ENCODE data around the gene C1RL.

Gene C1RL

DNA sequence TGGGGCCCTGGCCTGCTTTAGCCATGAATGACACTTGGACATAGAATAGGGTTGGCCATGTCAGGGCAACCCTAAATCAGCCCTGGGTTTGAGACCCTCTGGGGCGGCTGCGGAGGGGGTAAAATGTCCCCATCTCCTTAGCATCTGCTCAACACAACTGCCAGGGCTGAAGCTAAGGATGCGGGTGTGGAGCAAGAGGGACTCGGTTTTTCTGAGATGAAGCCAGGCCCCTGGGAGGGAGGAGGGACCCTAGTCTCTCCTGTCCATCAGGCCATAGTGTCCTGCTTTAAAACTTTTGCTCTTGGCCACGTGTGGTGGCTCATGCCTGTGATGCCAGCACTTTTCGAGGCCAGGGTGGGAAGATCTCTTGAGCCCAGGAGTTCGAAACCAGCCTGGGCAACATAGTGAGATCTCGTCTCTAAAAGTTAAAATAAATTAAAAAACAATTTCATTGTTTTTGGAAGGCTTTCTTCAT lies 16.0 kb downstream of the C1RL start:
- no peak overlapping the region for H3K4me3 ChIP-seq (ENCODE audit: low read depth, low read length)
- TF ChIP-seq, protein P1, sequence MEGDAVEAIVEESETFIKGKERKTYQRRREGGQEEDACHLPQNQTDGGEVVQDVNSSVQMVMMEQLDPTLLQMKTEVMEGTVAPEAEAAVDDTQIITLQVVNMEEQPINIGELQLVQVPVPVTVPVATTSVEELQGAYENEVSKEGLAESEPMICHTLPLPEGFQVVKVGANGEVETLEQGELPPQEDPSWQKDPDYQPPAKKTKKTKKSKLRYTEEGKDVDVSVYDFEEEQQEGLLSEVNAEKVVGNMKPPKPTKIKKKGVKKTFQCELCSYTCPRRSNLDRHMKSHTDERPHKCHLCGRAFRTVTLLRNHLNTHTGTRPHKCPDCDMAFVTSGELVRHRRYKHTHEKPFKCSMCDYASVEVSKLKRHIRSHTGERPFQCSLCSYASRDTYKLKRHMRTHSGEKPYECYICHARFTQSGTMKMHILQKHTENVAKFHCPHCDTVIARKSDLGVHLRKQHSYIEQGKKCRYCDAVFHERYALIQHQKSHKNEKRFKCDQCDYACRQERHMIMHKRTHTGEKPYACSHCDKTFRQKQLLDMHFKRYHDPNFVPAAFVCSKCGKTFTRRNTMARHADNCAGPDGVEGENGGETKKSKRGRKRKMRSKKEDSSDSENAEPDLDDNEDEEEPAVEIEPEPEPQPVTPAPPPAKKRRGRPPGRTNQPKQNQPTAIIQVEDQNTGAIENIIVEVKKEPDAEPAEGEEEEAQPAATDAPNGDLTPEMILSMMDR (IDR thresholded peaks at IDR 0.05; ENCODE audit: borderline replicate concordance, insufficient read depth, low read depth, low read length), result no peak

DNA sequence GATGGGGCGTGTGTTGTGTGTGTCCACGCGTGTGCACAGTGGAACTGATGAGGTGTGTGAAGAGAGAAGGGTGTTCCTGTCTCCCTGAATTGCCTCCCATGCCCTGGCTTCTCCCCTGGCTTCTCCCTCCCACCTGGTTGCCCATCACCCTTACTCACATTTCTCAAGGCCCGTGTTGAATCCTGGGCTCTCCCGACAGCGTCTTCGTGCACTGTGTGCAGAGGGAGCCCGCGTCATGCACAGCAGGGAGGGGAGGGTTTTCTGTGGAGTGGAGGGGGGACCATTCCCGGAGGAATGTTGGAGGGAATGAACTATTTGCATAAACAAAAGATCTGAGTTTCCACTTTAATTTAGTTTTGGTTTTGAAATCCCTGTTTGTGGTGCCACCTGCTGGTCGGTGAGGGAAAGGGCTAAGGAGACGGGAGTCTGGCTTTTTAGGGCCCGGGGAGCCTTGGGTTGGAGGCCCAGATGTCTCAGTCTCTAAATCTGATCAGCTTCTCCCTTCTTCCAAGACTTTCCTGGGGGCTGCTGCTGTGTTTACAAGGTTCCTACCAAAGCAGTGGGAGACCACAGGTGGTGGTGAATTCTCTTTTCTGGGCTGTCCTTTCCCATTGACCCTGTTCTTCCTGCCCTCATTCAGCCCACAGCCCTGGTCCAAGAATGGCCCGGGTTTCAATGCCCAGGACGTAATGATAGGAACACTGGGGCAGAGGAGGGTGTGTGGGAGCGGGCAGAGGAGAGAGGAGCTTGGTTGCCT lies 16.6 kb downstream of the C1RL start, which contains the start of gene C1R:
C1R (minus strand) TSS at position 217 of the 757 bp plus-strand sequence; CDS start at position 160, 57 bp downstream.
- TF ChIP-seq, protein P1 (IDR thresholded peaks at IDR 0.05; ENCODE audit: borderline replicate concordance, insufficient read depth, low read depth, low read length), result peak; percentile 82
- peak within 1 kb of the TSS; percentile 26 for H3K4me3 ChIP-seq (ENCODE audit: low read depth, low read length)

DNA sequence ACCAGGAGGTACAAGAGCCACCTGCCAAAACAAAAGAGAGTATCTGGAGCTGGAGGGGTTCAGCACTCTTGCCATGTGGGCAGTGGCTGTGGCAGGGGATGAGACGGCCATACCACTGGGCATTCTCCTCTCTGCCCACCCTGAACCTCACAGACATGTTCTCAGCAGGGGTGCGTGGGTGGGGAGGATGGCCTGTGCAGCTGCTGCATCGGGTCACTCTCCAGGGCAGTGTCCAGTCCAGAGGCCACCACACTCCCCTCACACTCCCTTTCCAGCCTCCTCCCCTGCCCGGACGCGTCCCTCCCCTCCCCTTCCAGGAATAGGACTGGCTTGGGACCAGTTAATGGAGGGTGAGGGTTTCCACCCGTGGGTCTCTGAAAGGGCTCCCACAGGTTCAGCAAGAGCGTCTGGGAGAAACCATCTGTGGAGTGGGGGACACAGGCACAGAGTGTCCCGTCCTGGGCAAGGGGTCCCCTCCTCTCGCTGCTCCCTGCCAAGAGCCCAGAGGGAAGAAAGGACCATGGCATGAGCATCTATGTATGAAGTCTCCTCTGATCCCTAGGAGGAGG lies 17.3 kb downstream of the C1RL start:
- TF ChIP-seq, protein P1 (IDR thresholded peaks at IDR 0.05; ENCODE audit: borderline replicate concordance, insufficient read depth, low read depth, low read length), result no peak
- peak overlapping the region; percentile 26 for H3K4me3 ChIP-seq (ENCODE audit: low read depth, low read length)

DNA sequence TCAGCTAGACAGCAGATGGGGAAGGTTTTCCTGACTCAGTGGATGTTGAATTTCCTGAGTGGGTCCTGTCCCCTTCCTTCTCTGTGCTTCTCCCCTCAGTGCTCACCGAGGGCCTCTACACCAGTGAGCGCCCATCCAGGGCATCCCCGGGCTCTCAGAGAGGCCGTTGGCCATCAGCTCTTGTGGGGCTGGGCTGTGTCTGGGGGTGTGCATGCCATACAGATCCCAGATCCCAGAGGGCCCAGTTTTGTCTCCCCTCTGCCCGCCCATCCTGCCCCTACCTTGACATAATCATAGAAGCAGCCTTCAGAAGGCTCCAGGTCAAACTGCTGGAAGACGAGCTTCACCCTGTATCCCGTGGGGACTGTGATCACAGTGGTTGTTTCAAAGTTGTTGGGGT lies 17.8 kb downstream of the C1RL start:
- TF ChIP-seq, protein P1 (IDR thresholded peaks at IDR 0.05; ENCODE audit: borderline replicate concordance, insufficient read depth, low read depth, low read length), result no peak
- H3K4me3 ChIP-seq (ENCODE audit: low read depth, low read length), result no peak overlapping the region

DNA sequence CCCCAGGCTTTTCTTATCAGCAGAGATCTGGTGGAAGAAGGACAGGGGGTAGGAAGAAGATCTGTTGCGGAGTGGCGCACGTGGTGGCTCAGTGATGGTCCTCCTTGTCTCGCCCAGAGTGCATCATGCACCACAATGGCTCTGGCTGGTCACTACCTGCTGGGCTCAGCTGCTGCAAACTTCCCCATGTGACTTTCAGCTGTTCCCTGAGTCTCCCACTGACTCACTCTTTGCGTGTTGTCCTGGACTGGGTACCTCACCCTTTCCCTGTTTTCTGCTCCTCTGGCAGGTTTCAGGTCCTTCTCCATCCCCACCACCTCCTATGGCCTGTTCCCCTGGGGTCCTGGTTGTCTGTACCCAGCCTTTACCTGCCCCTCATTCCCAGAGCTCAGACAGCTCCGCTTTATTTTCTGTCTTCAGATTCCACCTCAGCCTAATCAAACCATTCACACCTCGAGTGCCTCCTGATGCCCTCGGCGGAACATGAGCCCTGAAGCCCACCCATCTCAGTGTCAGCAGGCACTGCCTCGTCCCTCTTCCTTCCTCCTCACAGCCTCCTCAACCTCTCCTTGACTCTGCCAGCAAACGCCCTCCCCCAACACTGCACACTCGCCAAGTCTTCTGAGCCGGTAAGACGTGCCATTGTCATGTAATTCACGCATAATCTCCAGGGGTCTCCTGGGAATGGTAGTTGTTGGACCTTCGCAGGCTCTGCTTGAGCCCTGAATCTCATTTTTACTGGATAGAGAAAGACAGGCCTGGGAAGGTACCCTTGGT lies 18.6 kb downstream of the C1RL start:
- no peak overlapping the region for H3K4me3 ChIP-seq (ENCODE audit: low read depth, low read length)
- TF ChIP-seq, protein P1 (IDR thresholded peaks at IDR 0.05; ENCODE audit: borderline replicate concordance, insufficient read depth, low read depth, low read length), result no peak

DNA sequence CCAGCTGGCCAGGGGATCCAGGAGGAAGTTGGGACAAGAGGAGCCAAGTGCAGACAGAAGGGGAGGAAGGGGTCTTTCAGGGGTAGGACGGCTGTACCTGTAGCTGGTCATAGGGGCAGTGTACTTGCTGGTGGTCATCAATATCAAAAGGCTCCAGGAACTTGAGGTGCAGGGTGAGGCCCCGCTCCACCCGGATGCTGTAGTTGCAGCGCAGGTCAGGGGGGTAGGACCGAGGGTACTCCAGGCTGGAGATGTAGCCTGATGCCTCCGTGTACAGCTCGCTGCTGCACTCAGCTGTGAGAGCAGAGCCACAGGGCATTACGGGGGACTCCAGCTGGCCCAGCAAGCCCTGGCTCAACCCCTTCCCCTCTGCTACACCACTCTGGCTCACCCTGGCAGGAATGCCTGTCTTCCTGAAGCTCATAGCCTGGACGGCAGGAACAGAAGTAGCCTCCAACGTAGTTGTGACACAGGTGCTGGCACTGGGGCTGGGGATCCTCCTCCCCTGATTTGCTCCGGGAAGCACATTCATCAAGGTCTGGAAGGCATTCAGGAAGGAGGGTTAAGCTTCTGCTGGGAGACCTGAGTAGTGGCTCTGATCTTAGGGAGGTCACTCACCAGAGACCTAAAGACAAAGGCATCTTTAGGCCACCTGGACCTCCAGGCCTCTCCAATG lies 19.7 kb downstream of the C1RL start:
- TF ChIP-seq, protein P1 (IDR thresholded peaks at IDR 0.05; ENCODE audit: borderline replicate concordance, insufficient read depth, low read depth, low read length), result no peak
- no peak overlapping the region for H3K4me3 ChIP-seq (ENCODE audit: low read depth, low read length)

Data from GM12875 (cell line).